Astrocyte of the hippocampus (primary cell): ENCODE data around the gene SLC39A9.

Source experiments
- DNase-seq: peaks from one replicate; pipeline ENCODE4 v3.0.0; 2011; ENCODE audit warnings: low read depth, low spot score

Gene SLC39A9

GRCh38 chr14:69499436-69499835 is 100.9 kb downstream of the SLC39A9 start:
- no peak for DNase-seq

GRCh38 chr14:69500096-69500495 is 101.6 kb downstream of the SLC39A9 start:
- no peak for DNase-seq

- no peak for DNase-seq
These were observed 102.2 kb downstream of the SLC39A9 start for GRCh38 chr14:69500736-69501135.

- peak; percentile 65 for DNase-seq
These were observed 102.9 kb downstream of the SLC39A9 start for GRCh38 chr14:69501423-69501838.

- no peak for DNase-seq
These were observed 106.3 kb downstream of the SLC39A9 start for GRCh38 chr14:69504775-69505174.

GRCh38 chr14:69505338-69506240 is 107.1 kb downstream of the SLC39A9 start:
- no peak for DNase-seq

GRCh38 chr14:69506241-69506595 is 107.7 kb downstream of the SLC39A9 start:
- DNase-seq: no peak
